Fibroblast of pulmonary artery (primary cell): ENCODE results near the gene DNASE1.

ENCODE experiments used
- DNase-seq: peaks from one replicate; pipeline ENCODE4 v3.0.0-alpha.2; 2010; ENCODE audit warnings: low read depth
- H3K4me3 ChIP-seq: replicated peaks from 2 replicates; pipeline ENCODE4 v1.5.1; 2011; ENCODE audit warnings: low read depth, mild to moderate bottlenecking, control low read depth, low read length, moderate library complexity
- TF ChIP-seq, protein P1 (sequence below): IDR thresholded peaks from 2 replicates; pipeline ENCODE4 v1.5.1; 2011; ENCODE audit warnings: mild to moderate bottlenecking, control low read depth, low read length, inconsistent platforms; ENCODE audit errors: missing control alignments

Gene DNASE1

DNA sequence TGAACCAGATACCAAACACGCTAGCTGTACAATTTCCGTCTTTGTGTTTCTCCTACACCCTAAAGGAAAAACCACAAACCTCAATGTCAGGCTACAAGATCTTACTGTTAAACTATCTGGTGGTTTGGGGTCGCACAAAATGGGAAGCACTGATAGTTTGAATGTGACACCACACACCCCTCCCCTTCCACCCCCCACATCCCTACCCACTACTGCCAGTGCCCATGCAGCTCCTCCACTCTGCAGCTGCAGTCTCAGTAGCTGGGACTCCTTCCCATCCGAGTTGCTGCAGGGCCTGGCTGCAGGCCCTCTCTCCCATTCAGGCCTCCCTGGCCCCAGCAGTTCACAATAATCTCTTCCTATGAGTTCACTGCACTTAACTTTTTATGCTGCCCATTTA is 44.5 kb downstream of the DNASE1 start:
- no peak overlapping the region for H3K4me3 ChIP-seq
- TF ChIP-seq, protein P1, sequence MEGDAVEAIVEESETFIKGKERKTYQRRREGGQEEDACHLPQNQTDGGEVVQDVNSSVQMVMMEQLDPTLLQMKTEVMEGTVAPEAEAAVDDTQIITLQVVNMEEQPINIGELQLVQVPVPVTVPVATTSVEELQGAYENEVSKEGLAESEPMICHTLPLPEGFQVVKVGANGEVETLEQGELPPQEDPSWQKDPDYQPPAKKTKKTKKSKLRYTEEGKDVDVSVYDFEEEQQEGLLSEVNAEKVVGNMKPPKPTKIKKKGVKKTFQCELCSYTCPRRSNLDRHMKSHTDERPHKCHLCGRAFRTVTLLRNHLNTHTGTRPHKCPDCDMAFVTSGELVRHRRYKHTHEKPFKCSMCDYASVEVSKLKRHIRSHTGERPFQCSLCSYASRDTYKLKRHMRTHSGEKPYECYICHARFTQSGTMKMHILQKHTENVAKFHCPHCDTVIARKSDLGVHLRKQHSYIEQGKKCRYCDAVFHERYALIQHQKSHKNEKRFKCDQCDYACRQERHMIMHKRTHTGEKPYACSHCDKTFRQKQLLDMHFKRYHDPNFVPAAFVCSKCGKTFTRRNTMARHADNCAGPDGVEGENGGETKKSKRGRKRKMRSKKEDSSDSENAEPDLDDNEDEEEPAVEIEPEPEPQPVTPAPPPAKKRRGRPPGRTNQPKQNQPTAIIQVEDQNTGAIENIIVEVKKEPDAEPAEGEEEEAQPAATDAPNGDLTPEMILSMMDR = no peak
- no peak for DNase-seq

DNA sequence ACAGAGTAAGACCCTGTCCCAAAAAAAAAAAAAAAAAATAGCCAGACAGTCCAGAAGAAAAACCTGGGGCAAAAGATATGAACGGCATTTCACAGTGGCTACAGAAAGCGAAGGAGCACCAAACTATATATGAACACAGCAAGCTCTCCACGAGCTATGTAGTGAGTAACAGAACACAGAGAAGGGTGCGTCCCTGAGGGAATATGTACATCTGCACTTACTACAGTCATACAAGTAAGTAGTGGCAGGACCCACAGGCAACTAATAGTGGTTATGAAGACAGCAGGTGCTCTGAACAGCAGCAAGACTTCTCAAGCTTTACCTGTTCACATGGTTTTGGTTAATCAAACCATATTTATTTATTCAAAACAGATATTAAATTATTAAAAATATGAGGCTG is 47.0 kb downstream of the DNASE1 start:
- TF ChIP-seq, protein P1 = no peak
- H3K4me3 ChIP-seq = no peak overlapping the region

DNA sequence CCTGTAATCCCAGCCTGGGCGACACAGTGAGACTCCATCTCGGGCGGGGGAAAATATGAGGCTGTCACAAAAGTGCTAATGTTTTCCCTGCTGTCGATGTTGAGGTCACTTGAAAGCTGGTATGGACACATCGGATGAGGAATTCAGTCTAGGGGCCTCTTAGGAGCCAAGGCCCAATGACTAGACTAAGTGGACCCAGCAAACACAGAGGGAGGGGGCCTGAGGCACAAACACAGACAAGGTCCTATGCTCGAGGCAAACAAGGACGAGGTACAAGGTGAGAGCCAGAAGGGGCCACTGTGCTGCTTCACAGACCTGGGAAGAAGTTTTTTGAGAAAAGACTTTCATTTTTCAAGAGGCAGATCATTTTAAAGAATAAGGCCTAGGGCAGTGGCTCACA is 47.6 kb downstream of the DNASE1 start:
- DNase-seq = no peak
- TF ChIP-seq, protein P1 = no peak
- H3K4me3 ChIP-seq = no peak overlapping the region

More for the DNA sequence above, 47.0 kb downstream of the DNASE1 start:
- no peak for DNase-seq

DNA sequence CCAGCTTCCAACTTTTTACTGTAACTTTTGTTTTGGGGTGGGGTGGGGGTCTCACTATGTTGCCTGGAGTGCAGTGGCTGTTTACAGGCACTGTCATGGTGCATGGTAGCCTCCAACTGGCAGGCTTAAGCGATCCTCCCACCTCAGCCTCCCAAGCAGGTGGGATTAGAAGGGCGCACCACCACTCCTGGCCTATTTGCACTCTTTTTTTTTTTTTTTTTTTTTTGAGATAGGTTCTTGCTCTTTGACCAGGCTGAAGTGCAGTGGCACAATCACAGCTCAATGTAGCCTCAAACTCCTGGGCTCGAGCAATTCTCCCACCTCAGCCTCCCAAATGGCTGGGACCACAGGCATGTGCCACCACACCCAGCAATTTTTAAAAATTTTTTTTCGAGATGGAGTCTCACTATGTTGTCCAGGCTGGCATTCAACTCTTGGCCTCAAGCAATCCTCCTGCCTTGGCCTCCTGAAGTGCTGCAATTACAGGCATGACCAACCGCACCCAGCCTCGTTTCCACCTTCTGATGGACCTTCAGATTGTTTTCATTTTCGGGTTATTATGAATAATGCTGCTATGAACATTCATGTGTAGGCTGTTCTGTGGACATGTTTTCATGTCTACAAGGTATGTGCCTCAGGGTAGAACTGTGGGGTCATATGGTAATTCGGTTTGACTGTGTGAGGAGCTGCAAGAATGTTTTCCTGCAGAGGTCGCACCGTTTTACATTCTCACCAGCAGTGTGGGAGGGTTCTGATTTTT is 51.9 kb downstream of the DNASE1 start:
- TF ChIP-seq, protein P1 = no peak
- no peak overlapping the region for H3K4me3 ChIP-seq
- no peak for DNase-seq
